A673 (cell line): ENCODE data around the gene DFFB. TPM values are rescaled to one million over a fixed set of nuclear protein-coding genes. Genes with fewer than 3 reads are reported as not detected.
A peak's percentile ranks its signal among the peaks of the same experiment; 100 is the strongest.

ENCODE experiments used
- BruUV-seq: library from RNA; stranded (reverse); fragments of 400-500 nt; replicated peaks from 2 replicates; lab custom pipeline; 2021; lab: Mats Ljungman, UMichigan
- CTCF ChIA-PET: fragments of 300-600 bp; sonication (Branson Sonifier 250); formaldehyde crosslinking; loops from one replicate; lab custom pipeline; 2022; ENCODE audit warnings: antibody characterized with exemption; lab: Charles Lee
- POLR2A ChIA-PET: fragments of 300-600 bp; sonication (Branson Sonifier 250); formaldehyde crosslinking; loops from one replicate; lab custom pipeline; 2022; ENCODE audit warnings: antibody characterized with exemption; ENCODE audit not compliant: low non-redundant PET; lab: Charles Lee
- DNase-seq: peaks from one replicate; pipeline ENCODE4 v3.0.0-alpha.2; 2015; ENCODE audit warnings: low spot score
- H3K27ac ChIP-seq: fragments of 200-600 bp; sonication (generic); 2 replicates; pipeline ENCODE4 v1.5.1; 2016; ENCODE audit warnings: mixed run types, low read depth, mild to moderate bottlenecking, mixed read lengths, antibody characterized with exemption, low read length; ENCODE audit not compliant: poor library complexity, severe bottlenecking
- H3K27me3 ChIP-seq: fragments of 200-600 bp; sonication (generic); replicated peaks from 2 replicates; pipeline ENCODE4 v1.6.1; 2017; ENCODE audit warnings: mixed run types, low read depth, mild to moderate bottlenecking, mixed read lengths, antibody characterized with exemption, low read length; ENCODE audit not compliant: insufficient read depth, poor library complexity
- H3K36me3 ChIP-seq: fragments of 200-600 bp; sonication (generic); 2 replicates; pipeline ENCODE4 v1.6.1; 2016; ENCODE audit warnings: mixed run types, mild to moderate bottlenecking, mixed read lengths, antibody characterized with exemption, low read length; ENCODE audit not compliant: insufficient read depth, poor library complexity, severe bottlenecking
- H3K4me1 ChIP-seq: fragments of 200-600 bp; sonication (generic); 2 replicates; pipeline ENCODE4 v1.6.1; 2017; ENCODE audit warnings: mixed run types, mild to moderate bottlenecking, mixed read lengths, antibody characterized with exemption, low read length; ENCODE audit not compliant: insufficient read depth, poor library complexity, severe bottlenecking
- H3K4me3 ChIP-seq: fragments of 200-600 bp; sonication (generic); 2 replicates; pipeline ENCODE4 v1.5.1; 2016; ENCODE audit warnings: low read depth, mixed run types, mild to moderate bottlenecking, mixed read lengths, low read length; ENCODE audit not compliant: poor library complexity, severe bottlenecking
- H3K9me3 ChIP-seq: fragments of 200-600 bp; sonication (generic); 2 replicates; pipeline ENCODE4 v1.6.1; 2016; ENCODE audit warnings: mixed run types, low read depth, mild to moderate bottlenecking, mixed read lengths, antibody characterized with exemption, low read length; ENCODE audit not compliant: poor library complexity, severe bottlenecking
- EZH2 ChIP-seq: fragments of 200-600 bp; sonication (generic); IDR thresholded peaks from 2 replicates; pipeline ENCODE4 v1.6.1; 2017; ENCODE audit warnings: borderline replicate concordance, low read depth, mild to moderate bottlenecking, mixed read lengths, antibody characterized with exemption, low read length; ENCODE audit not compliant: poor library complexity, severe bottlenecking
- intact Hi-C: fragments of 100-400 bp; cut with micrococcal nuclease; formaldehyde crosslinking; loops from one replicate; pipeline ENCODE4 v1.10.0; 2022; ENCODE audit not compliant: unreplicated experiment
- total RNA-seq: library from RNA; stranded (reverse); gene quantifications from 2 replicates; pipeline ENCODE4 v1.2.3, GENCODE V29; 2021
- TF ChIP-seq, protein P1 (sequence below): fragments of 300-800, 200-600 bp; sonication (generic); conservative IDR thresholded peaks from 2 replicates; pipeline ENCODE4 v1.5.1; 2017; ENCODE audit warnings: low read depth, mild to moderate bottlenecking, antibody characterized with exemption, low read length, moderate library complexity, mixed read lengths

DFFB gene
- total RNA-seq, 1 experiment from 2014 or later, result 8.9 TPM

DNA sequence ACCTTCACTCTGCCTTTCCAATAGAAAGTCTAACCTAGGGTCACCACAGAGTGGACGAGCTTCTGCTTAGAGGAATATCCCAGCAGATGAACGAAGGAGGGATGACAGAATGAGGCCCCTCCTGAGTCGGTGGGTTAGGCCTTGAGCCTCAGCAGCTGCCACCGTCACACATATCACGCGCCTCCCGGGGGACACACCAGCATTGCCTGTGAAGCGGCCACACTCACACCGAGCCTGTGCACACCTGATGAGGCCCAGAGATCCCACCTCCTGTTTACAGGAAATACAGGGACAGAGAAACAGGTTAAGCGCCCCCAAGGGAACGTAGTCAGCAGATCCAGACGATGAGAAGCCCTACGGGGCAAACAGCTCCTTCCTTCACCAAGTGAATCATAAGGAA, 35.8 kb upstream of the DFFB start:
- peak overlapping the region; percentile 2 for H3K27ac ChIP-seq
- POLR2A ChIA-PET, result no interaction called here
- DNase-seq, result no peak
- no peaks in the 10 kb centered on the region for H3K27me3 ChIP-seq
- H3K4me1 ChIP-seq, result no peaks in the 10 kb centered on the region
- CTCF ChIA-PET, result no interaction called here
- H3K36me3 ChIP-seq, result no peaks in the 10 kb centered on the region
- TF ChIP-seq EZH2, result no peak
- TF ChIP-seq, protein P1, sequence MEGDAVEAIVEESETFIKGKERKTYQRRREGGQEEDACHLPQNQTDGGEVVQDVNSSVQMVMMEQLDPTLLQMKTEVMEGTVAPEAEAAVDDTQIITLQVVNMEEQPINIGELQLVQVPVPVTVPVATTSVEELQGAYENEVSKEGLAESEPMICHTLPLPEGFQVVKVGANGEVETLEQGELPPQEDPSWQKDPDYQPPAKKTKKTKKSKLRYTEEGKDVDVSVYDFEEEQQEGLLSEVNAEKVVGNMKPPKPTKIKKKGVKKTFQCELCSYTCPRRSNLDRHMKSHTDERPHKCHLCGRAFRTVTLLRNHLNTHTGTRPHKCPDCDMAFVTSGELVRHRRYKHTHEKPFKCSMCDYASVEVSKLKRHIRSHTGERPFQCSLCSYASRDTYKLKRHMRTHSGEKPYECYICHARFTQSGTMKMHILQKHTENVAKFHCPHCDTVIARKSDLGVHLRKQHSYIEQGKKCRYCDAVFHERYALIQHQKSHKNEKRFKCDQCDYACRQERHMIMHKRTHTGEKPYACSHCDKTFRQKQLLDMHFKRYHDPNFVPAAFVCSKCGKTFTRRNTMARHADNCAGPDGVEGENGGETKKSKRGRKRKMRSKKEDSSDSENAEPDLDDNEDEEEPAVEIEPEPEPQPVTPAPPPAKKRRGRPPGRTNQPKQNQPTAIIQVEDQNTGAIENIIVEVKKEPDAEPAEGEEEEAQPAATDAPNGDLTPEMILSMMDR, result no peak
- intact Hi-C loops, result no loop called here
- BruUV-seq, result no TSS peak
- H3K4me3 ChIP-seq, result no peak overlapping the region
- H3K9me3 ChIP-seq, result no peaks in the 10 kb centered on the region

DNA sequence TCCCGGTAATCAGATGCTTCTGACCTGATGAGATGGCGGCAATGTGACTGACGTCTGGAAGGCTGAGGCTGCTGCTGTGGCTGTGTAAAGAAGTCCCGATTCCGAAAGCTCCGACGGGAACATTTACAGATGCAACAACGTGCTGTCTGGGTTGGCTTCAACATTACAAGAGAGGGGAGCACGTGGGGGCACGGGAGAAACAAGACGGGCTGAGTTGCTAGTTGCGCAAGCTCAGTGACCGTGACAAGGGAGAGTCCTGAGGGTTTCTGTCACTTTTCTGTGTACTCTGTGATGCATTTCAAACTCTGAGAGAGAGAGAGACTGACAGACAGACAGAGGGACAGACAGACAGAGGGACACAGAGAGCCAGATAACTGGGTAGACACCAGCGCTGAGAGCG, 35.4 kb upstream of the DFFB start:
- Histone ChIP-seq H3K9me3 (no peaks in the 10 kb centered on the region), H3K27ac (peak overlapping the region; percentile 2), H3K36me3 (no peaks in the 10 kb centered on the region), H3K27me3 (no peaks in the 10 kb centered on the region), H3K4me3 (no peak overlapping the region), H3K4me1 (no peaks in the 10 kb centered on the region)
- TF ChIP-seq, protein P1, result no peak
- TF ChIP-seq EZH2, result no peak
- no peak for DNase-seq
- intact Hi-C loops, result no loop called here
- BruUV-seq, result no TSS peak
- ChIA-PET POLR2A (no interaction called here), CTCF (no interaction called here)

DNA sequence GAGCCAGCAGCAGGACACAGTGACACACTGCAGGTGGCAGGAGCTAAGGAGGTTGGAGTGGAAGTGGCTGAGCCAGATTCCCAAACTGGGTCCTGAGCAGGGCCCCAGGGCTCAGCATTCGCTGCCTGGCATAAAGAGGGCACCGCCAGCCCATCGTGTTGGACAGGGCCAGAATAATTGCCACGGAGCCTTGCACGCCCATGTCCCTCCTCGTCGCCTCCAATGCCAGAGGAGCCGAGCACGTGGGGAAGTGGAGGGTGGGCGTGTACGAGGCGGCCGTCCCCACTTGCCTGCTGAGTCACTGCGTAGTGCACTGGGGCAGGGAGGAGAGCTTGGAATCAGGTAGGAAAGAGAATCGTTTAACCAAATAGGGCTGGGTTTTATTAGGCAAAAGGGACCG, 34.9 kb upstream of the DFFB start:
- Histone ChIP-seq H3K27me3 (no peaks in the 10 kb centered on the region), H3K36me3 (no peaks in the 10 kb centered on the region), H3K4me3 (no peak overlapping the region), H3K4me1 (no peaks in the 10 kb centered on the region), H3K27ac (no peak overlapping the region), H3K9me3 (no peaks in the 10 kb centered on the region)
- intact Hi-C loops, result no loop called here
- DNase-seq, result no peak
- TF ChIP-seq, protein P1, result no peak
- TF ChIP-seq EZH2, result no peak
- POLR2A ChIA-PET, result no interaction called here
- CTCF ChIA-PET, result no interaction called here
- BruUV-seq, result no TSS peak
